ENCODE results near the gene POLRMT.
A peak's percentile ranks its signal among the peaks of the same experiment; 100 is the strongest.
"Not testable (repeated sequence)": the region's sequence is repeated elsewhere in the genome, so short reads cannot be mapped to it uniquely, and the experiment has no call there.

POLRMT gene

DNA sequence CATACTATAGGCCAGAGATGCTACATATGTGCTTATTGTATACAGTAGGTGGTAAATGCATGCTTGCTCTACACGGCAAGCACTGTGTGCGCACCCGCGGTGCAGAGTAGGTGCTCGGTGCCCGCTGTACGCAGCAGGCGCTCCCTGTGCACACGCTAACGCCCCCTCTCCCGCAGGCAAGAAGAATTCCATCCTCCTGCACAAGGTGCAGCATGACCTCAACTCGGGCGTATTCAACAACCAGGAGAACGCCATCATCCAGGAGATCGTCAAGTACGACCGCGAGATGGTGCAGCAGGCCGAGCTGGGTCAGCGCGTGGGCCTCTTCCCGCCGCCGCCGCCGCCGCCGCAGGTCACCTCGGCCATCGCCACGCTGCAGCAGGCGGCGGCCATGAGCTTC is 17.7 kb downstream of the POLRMT start:
- peaks cover 5% of the 10 kb centered on the region for H3K36me3 Mint-ChIP-seq
- H3K4me3 Mint-ChIP-seq: peak overlapping the region; percentile 68

GRCh38 chr19:613732-614567 is 19.4 kb downstream of the POLRMT start:
- Mint-ChIP-seq H3K9me3 (no peaks in the 10 kb centered on the region), H3K36me3 (peaks cover 4% of the 10 kb centered on the region), H3K27me3 (peaks cover 2% of the 10 kb centered on the region), H3K27ac (no peak overlapping the region), H3K4me3 (no peak overlapping the region), H3K4me1 (peaks cover 17% of the 10 kb centered on the region)

More for the DNA sequence above, 17.7 kb downstream of the POLRMT start:
- Mint-ChIP-seq H3K4me1 (peaks cover 14% of the 10 kb centered on the region), H3K27me3 (peaks cover 2% of the 10 kb centered on the region), H3K9me3 (no peaks in the 10 kb centered on the region), H3K27ac (no peak overlapping the region)

DNA sequence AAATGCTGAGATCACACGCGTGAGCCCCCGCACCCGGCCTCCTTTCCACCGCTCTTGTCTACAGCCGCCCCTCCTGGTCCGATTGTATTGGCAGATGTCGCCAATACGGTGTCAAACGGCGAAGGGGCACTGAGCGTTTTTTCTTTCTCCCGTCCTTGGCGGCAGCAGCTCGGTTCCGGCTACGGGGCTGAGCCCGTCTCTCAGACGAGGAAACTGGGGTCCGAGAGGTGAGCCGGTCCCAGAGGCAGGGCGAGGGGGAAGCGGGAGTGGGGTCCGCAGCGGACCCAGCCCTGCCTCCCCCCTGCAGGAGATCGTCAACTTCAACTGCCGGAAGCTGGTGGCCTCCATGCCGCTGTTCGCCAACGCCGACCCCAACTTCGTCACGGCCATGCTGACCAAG is 20.4 kb downstream of the POLRMT start:
- H3K9me3 Mint-ChIP-seq: no peaks in the 10 kb centered on the region
- H3K4me3 Mint-ChIP-seq: no peak overlapping the region
- H3K4me1 Mint-ChIP-seq: peaks cover 17% of the 10 kb centered on the region
- H3K27ac Mint-ChIP-seq: no peak overlapping the region
- H3K36me3 Mint-ChIP-seq: peaks cover 2% of the 10 kb centered on the region
- peaks cover 2% of the 10 kb centered on the region for H3K27me3 Mint-ChIP-seq

GRCh38 chr19:611481-611868 is 21.9 kb downstream of the POLRMT start:
- H3K27ac Mint-ChIP-seq: peak overlapping the region; percentile 95
- no peaks in the 10 kb centered on the region for H3K9me3 Mint-ChIP-seq
- peaks cover 2% of the 10 kb centered on the region for H3K27me3 Mint-ChIP-seq
- peaks cover 2% of the 10 kb centered on the region for H3K36me3 Mint-ChIP-seq
- H3K4me3 Mint-ChIP-seq: peak overlapping the region; percentile 96
- peaks cover 17% of the 10 kb centered on the region for H3K4me1 Mint-ChIP-seq

DNA sequence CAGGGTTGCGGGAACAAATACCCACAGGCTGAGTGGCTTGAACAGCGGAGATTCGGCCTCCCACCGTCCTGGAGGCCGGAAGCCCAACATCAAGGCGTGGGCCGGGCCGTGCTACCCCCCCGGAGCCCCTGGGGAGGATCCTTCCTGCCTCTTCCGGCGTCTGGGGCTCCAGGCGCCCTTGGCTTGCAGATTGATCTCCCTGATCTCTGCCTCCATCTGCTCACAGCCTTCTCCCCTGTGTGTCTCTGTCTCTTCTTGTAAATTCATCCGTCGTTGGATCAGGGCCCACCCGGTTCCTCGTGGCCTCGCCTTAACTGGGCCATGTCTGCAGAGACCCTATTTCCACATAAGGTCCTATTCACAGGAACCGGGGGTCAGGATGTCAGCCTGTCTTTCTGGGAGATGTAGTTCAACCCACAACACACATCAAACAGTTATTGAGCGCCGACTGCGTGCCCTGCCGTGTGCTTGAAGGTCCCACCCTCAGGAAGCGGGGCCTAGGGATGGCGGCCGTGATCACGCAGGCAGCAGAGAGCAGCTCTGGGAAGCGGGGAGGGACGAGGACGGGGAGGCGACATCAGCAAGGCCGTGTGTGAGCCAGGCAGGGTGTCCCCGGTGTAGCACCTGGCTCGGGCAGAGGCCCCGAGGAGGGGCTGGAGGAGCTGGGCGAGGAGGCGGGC is 22.4 kb downstream of the POLRMT start:
- peaks cover 2% of the 10 kb centered on the region for H3K27me3 Mint-ChIP-seq
- peak overlapping the region; percentile 96 for H3K4me3 Mint-ChIP-seq
- H3K36me3 Mint-ChIP-seq: peaks cover 2% of the 10 kb centered on the region
- no peaks in the 10 kb centered on the region for H3K9me3 Mint-ChIP-seq
- H3K27ac Mint-ChIP-seq: peak overlapping the region; percentile 95
- peaks cover 17% of the 10 kb centered on the region for H3K4me1 Mint-ChIP-seq

DNA sequence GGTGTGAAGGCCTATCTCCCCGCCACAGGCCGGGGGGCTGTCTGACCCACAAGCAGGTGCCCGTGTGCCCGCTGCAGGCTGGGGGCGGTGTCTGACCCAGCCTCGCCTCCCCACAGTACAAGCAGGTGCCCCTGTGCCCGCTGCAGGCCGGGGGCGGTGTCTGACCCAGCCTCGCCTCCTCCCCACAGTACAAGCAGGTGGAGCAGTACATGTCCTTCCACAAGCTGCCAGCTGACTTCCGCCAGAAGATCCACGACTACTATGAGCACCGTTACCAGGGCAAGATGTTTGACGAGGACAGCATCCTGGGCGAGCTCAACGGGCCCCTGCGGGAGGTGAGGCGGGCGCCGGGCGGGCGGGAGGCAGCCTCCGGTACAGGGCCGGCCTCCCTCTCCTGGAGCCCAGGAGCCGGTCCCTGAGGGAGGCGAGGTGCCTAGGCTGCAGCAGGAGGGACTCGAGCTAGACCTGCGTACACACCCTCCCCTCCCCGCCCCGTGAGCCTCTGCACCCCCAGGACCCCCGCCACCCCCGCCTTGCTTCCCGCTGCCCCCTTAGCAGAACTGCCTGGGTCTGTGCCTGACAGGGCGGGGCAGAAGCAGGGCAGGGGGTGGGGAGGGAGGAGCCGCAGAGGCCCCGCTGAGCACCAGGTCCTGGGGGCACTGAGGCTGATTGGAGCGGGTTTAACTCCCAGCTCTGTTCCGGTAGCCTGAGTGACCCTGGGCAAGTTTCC is 23.1 kb downstream of the POLRMT start:
- Mint-ChIP-seq H3K27ac (no peak overlapping the region), H3K27me3 (no peaks in the 10 kb centered on the region), H3K4me3 (peak overlapping the region; percentile 96), H3K9me3 (no peaks in the 10 kb centered on the region), H3K36me3 (no peaks in the 10 kb centered on the region), H3K4me1 (peaks cover 14% of the 10 kb centered on the region)

DNA sequence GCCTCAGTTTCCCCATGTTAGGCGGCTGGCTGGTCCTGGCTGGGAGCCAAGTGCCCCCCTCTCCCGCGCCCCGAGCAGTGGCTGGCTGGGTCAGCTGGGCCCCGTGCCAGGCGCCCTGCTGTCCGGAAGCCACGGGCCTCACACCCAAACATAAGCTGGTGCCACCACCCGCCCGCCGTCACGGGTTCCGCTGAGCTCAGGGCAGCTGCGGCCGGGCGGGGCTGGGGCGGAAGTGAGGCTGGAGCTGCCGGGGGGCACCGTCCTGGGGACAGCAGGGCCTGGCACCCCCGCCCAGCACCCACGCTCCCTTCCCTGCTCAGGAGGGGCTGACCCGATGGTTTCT is 24.4 kb downstream of the POLRMT start:
- Mint-ChIP-seq H3K36me3 (no peaks in the 10 kb centered on the region), H3K9me3 (no peaks in the 10 kb centered on the region), H3K27me3 (no peaks in the 10 kb centered on the region), H3K4me1 (peaks cover 14% of the 10 kb centered on the region), H3K4me3 (no peak overlapping the region), H3K27ac (no peak overlapping the region)

DNA sequence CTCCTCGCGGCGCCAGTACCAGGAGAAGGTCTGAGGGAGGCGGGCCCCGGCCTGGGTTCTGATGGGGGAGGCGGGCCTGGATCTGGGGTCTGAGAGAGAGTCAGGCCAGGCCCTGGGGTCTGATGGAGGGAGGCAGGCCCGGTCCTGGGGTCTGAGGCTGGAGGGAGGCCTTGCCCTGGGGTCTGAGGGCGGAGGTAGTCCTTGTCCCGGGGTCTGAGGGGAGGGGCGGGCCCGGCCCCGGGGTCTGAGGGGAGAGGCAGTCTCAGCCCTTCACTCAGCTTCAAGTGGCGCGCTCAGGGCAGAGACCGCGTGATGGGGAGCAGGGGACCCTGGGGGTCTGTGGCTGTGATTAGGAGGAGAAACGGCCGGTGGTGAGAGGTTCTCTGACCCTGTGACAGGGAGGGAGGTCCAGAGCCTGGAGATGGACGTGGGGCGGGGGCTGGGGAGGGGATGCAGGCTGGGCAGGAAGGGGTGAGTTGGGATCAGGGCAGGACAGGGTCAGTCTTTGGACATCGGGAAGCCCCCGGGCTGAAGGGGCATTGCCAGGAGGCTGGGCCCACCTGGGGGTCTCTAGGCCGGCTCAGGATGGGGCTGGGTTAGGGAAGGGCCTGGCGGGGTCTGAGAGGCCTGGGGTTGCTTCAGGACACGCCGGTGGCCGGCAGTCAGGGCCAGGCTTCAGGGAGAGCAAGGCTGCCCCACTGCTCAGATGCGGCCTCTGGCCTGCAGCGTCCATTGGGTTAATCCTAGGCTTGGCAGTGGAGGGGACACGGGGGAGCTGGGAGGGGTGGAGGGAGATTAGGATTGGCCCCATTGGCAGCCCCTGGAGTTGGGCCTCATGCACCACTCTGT is 25.0 kb downstream of the POLRMT start:
- Mint-ChIP-seq H3K36me3 (no peaks in the 10 kb centered on the region), H3K27me3 (no peaks in the 10 kb centered on the region), H3K4me3 (no peak overlapping the region), H3K9me3 (no peaks in the 10 kb centered on the region), H3K4me1 (peaks cover 14% of the 10 kb centered on the region), H3K27ac (no peak overlapping the region)

- H3K4me3 Mint-ChIP-seq: no peak overlapping the region
- no peak overlapping the region for H3K27ac Mint-ChIP-seq
- H3K36me3 Mint-ChIP-seq: no peaks in the 10 kb centered on the region
- no peaks in the 10 kb centered on the region for H3K9me3 Mint-ChIP-seq
- H3K4me1 Mint-ChIP-seq: peaks cover 14% of the 10 kb centered on the region
- no peaks in the 10 kb centered on the region for H3K27me3 Mint-ChIP-seq
Observed at GRCh38 chr19:607301-608154, 25.8 kb downstream of the POLRMT start.

GRCh38 chr19:605061-605971 is 28.0 kb downstream of the POLRMT start:
- not testable (repeated sequence) for H3K4me1 Mint-ChIP-seq, H3K9me3 Mint-ChIP-seq, H3K4me3 Mint-ChIP-seq, H3K27ac Mint-ChIP-seq, H3K36me3 Mint-ChIP-seq, H3K27me3 Mint-ChIP-seq

DNA sequence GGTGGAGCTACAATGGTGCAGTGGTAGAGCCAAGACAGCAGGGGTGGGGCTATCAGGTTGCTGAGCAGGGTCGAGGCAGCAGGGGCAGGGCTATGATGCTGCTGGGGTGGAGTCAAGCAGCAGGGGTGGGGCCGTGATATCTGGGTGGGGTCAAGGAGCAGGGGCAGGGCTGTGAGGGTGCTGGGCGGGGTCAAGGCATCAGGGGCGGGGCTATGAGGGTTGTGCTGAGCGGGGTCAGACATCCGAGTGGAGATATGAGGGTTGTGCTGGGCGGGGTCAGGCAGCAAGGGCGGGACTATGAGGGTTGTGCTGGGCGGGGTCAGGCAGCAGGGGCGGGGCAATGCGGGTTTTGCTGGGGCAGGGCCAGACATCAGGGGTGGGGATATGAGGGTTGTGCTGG is 29.0 kb downstream of the POLRMT start:
- H3K9me3 Mint-ChIP-seq: no peaks in the 10 kb centered on the region
- H3K36me3 Mint-ChIP-seq: no peaks in the 10 kb centered on the region
- H3K27ac Mint-ChIP-seq: no peak overlapping the region
- no peaks in the 10 kb centered on the region for H3K27me3 Mint-ChIP-seq
- H3K4me1 Mint-ChIP-seq: no peaks in the 10 kb centered on the region
- H3K4me3 Mint-ChIP-seq: no peak overlapping the region

DNA sequence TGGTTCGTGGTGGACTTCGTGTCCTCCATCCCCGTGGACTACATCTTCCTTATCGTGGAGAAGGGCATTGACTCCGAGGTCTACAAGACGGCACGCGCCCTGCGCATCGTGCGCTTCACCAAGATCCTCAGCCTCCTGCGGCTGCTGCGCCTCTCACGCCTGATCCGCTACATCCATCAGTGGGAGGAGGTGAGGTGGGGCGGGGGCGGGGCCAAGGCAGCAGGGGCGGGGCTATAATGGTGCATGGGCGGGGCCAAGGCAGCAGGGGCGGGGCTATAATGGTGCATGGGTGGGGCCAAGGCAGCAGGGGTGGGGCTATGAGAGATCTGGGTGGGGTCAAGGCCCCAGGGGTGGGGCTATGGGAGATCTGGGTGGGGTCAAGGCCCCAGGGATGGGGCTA is 29.6 kb downstream of the POLRMT start:
- H3K36me3 Mint-ChIP-seq, H3K27me3 Mint-ChIP-seq, H3K4me1 Mint-ChIP-seq, H3K9me3 Mint-ChIP-seq, H3K4me3 Mint-ChIP-seq, H3K27ac Mint-ChIP-seq: not testable (repeated sequence)

DNA sequence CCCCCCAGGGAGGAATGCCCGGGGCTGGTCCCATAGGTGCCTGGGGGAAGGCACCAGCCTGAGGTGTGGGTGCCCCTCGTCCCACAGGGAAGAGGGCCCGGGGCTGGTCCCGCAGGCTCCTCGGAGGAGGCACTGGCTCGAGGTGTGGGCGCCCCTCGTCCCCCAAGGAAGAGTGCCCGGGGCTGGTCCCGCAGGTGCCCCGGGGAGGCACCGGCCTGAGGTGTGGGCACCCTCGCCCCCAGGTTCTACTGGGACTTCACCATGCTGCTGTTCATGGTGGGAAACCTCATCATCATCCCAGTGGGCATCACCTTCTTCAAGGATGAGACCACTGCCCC is 30.1 kb downstream of the POLRMT start:
- H3K4me3 Mint-ChIP-seq, H3K36me3 Mint-ChIP-seq, H3K4me1 Mint-ChIP-seq, H3K27ac Mint-ChIP-seq, H3K9me3 Mint-ChIP-seq, H3K27me3 Mint-ChIP-seq: not testable (repeated sequence)

All from activated naive CD4-positive, alpha-beta T cell treated with anti-CD3 and anti-CD28 coated beads, Interleukin-2, amount 50 U/mL, for 24 hours (primary cell).